ENCODE results near the gene TPT1. TPM values are rescaled to one million over a fixed set of nuclear protein-coding genes. Genes with fewer than 3 reads are reported as not detected.

TPT1 gene
- total and polyA plus RNA-seq, 9 of the 15 experiments (the other 6 are each of a cell fraction or from before 2014, with no cell fraction given), result 602 to 2,508 (median 1,784) TPM

GRCh38 chr13:45292176-45292575 lies 48.8 kb downstream of the TPT1 start (continued):
- TF ChIP-seq, protein P1, sequence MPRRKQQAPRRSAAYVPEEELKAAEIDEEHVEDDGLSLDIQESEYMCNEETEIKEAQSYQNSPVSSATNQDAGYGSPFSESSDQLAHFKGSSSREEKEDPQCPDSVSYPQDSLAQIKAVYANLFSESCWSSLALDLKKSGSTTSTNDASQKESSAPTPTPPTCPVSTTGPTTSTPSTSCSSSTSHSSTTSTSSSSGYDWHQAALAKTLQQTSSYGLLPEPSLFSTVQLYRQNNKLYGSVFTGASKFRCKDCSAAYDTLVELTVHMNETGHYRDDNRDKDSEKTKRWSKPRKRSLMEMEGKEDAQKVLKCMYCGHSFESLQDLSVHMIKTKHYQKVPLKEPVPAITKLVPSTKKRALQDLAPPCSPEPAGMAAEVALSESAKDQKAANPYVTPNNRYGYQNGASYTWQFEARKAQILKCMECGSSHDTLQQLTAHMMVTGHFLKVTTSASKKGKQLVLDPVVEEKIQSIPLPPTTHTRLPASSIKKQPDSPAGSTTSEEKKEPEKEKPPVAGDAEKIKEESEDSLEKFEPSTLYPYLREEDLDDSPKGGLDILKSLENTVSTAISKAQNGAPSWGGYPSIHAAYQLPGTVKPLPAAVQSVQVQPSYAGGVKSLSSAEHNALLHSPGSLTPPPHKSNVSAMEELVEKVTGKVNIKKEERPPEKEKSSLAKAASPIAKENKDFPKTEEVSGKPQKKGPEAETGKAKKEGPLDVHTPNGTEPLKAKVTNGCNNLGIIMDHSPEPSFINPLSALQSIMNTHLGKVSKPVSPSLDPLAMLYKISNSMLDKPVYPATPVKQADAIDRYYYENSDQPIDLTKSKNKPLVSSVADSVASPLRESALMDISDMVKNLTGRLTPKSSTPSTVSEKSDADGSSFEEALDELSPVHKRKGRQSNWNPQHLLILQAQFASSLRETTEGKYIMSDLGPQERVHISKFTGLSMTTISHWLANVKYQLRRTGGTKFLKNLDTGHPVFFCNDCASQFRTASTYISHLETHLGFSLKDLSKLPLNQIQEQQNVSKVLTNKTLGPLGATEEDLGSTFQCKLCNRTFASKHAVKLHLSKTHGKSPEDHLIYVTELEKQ (CRISPR knock-in tag; IDR thresholded peaks at IDR 0.05), result no peak
- no peak for TF ChIP-seq IFI16 (CRISPR knock-in tag; IDR thresholded peaks at IDR 0.05)
- TF ChIP-seq FOXK2 (conservative IDR thresholded peaks at IDR 0.05 in 1 of 2, IDR thresholded peaks at IDR 0.05 in 1 of 2; ENCODE audit: low read depth in 2 of 2), result no peak
- TF ChIP-seq ZNF583 (CRISPR knock-in tag; IDR thresholded peaks at IDR 0.05), result no peak
- TF ChIP-seq CXXC5 (CRISPR knock-in tag; IDR thresholded peaks at IDR 0.05), result no peak
- TF ChIP-seq, protein P2, sequence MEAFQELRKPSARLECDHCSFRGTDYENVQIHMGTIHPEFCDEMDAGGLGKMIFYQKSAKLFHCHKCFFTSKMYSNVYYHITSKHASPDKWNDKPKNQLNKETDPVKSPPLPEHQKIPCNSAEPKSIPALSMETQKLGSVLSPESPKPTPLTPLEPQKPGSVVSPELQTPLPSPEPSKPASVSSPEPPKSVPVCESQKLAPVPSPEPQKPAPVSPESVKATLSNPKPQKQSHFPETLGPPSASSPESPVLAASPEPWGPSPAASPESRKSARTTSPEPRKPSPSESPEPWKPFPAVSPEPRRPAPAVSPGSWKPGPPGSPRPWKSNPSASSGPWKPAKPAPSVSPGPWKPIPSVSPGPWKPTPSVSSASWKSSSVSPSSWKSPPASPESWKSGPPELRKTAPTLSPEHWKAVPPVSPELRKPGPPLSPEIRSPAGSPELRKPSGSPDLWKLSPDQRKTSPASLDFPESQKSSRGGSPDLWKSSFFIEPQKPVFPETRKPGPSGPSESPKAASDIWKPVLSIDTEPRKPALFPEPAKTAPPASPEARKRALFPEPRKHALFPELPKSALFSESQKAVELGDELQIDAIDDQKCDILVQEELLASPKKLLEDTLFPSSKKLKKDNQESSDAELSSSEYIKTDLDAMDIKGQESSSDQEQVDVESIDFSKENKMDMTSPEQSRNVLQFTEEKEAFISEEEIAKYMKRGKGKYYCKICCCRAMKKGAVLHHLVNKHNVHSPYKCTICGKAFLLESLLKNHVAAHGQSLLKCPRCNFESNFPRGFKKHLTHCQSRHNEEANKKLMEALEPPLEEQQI (IDR thresholded peaks at IDR 0.05), result no peak
- TF ChIP-seq ZNF785 (CRISPR knock-in tag; IDR thresholded peaks at IDR 0.05), result no peak
- TF ChIP-seq, protein P3, sequence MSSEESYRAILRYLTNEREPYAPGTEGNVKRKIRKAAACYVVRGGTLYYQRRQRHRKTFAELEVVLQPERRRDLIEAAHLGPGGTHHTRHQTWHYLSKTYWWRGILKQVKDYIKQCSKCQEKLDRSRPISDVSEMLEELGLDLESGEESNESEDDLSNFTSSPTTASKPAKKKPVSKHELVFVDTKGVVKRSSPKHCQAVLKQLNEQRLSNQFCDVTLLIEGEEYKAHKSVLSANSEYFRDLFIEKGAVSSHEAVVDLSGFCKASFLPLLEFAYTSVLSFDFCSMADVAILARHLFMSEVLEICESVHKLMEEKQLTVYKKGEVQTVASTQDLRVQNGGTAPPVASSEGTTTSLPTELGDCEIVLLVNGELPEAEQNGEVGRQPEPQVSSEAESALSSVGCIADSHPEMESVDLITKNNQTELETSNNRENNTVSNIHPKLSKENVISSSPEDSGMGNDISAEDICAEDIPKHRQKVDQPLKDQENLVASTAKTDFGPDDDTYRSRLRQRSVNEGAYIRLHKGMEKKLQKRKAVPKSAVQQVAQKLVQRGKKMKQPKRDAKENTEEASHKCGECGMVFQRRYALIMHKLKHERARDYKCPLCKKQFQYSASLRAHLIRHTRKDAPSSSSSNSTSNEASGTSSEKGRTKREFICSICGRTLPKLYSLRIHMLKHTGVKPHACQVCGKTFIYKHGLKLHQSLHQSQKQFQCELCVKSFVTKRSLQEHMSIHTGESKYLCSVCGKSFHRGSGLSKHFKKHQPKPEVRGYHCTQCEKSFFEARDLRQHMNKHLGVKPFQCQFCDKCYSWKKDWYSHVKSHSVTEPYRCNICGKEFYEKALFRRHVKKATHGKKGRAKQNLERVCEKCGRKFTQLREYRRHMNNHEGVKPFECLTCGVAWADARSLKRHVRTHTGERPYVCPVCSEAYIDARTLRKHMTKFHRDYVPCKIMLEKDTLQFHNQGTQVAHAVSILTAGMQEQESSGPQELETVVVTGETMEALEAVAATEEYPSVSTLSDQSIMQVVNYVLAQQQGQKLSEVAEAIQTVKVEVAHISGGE (CRISPR knock-in tag; IDR thresholded peaks at IDR 0.05), result no peak
